GM12878 (cell line): Measurements from ENCODE around the gene CAMTA1. TPM values are rescaled to one million over a fixed set of nuclear protein-coding genes. Genes with fewer than 3 reads are reported as not detected.

Experiments
- ATAC-seq: fragments of 200-7000 bp; cut with Tn5 transposase; 3 replicates; pipeline ENCODE4 v1.9.1; 2020; ENCODE audit warnings: mild to moderate bottlenecking, moderate library complexity
- BruUV-seq: library from RNA; stranded (reverse); fragments of 400-500 nt; replicated peaks from 2 replicates; lab custom pipeline; 2021; lab: Mats Ljungman, UMichigan
- CTCF ChIA-PET: fragments of 300-600 bp; sonication (Branson Sonifier 250); formaldehyde crosslinking; extraction: SDS; loops from one replicate; lab custom pipeline; 2021; ENCODE audit warnings: inconsistent platforms; lab: Yijun Ruan, JAX
- POLR2A ChIA-PET: fragments of 350-600 bp; formaldehyde crosslinking; extraction: SDS; loops from one replicate; lab custom pipeline; 2021; ENCODE audit warnings: inconsistent platforms; lab: Charles Lee
- RAD21 ChIA-PET: fragments of 300-600 bp; sonication (Branson Sonifier 250); formaldehyde crosslinking; loops from one replicate; lab custom pipeline; 2023; ENCODE audit warnings: antibody characterized with exemption; ENCODE audit not compliant: unreplicated experiment; lab: Charles Lee
- SMC1A ChIA-PET: fragments of 300-600 bp; sonication (Branson Sonifier 250); formaldehyde crosslinking; loops from one replicate; lab custom pipeline; 2023; ENCODE audit not compliant: unreplicated experiment, uncharacterized antibody; lab: Charles Lee
- DNase-seq: peaks from one replicate; pipeline ENCODE4 v3.0.0-alpha.2; 2011; ENCODE audit warnings: low read depth, low spot score
- FAIRE-seq: peaks from 3 replicates; lab custom pipeline; 2011; peaks lifted over from hg19 to GRCh38; lab: Jason Lieb, UNC
- H2AFZ ChIP-seq: 2 replicates; pipeline ENCODE4 v1.6.0; 2011; ENCODE audit warnings: low read depth, low read length, control low read depth; ENCODE audit not compliant: control insufficient read depth
- H3K27ac ChIP-seq: 2 replicates; pipeline ENCODE4 v1.5.1; 2011; ENCODE audit warnings: control low read depth; ENCODE audit not compliant: control insufficient read depth, insufficient read depth
- H3K27me3 ChIP-seq, 2 experiments: replicated peaks in 1 of 2; 2 replicates each; pipeline versions ENCODE4 v1.6.0 to v1.6.1; 2011; ENCODE audit warnings: low read length in 1 of 2; ENCODE audit not compliant: control insufficient read depth in 2 of 2, insufficient read depth in 2 of 2
- H3K36me3 ChIP-seq, 2 experiments: 2 replicates each; pipeline ENCODE4 v1.5.1; 2011; ENCODE audit warnings: low read length in 1 of 2; ENCODE audit not compliant: control insufficient read depth in 2 of 2, insufficient read depth in 2 of 2
- H3K4me1 ChIP-seq: 2 replicates; pipeline ENCODE4 v1.6.1; 2011; ENCODE audit warnings: mild to moderate bottlenecking, low read length, moderate library complexity, mixed read lengths; ENCODE audit not compliant: control insufficient read depth, insufficient read depth
- H3K4me2 ChIP-seq: 2 replicates; pipeline ENCODE4 v1.6.0; 2011; ENCODE audit warnings: control low read depth; ENCODE audit not compliant: control insufficient read depth, insufficient read depth
- H3K4me3 ChIP-seq: fragments of 200-600 bp; sonication (generic); 2 replicates; pipeline ENCODE4 v1.5.1; 2016
- H3K79me2 ChIP-seq: 2 replicates; pipeline ENCODE4 v1.6.0; 2011; ENCODE audit warnings: low read length; ENCODE audit not compliant: control insufficient read depth, insufficient read depth
- H3K9ac ChIP-seq: 2 replicates; pipeline ENCODE4 v1.8.0; 2011; ENCODE audit warnings: low read length, control low read depth, mixed read lengths; ENCODE audit not compliant: control insufficient read depth, insufficient read depth
- H3K9me3 ChIP-seq: replicated peaks from 3 replicates; pipeline ENCODE4 v1.5.1; 2011; ENCODE audit warnings: mild to moderate bottlenecking, low read length; ENCODE audit not compliant: control insufficient read depth, insufficient read depth
- H4K20me1 ChIP-seq: 2 replicates; pipeline ENCODE4 v1.6.0; 2011; ENCODE audit not compliant: control insufficient read depth, insufficient read depth
- ESRRA ChIP-seq: IDR thresholded peaks from 2 replicates; pipeline ENCODE4 v1.6.1; 2012; ENCODE audit warnings: mild to moderate bottlenecking, low read length, improper control_type of control experiment
- GATAD2B ChIP-seq: fragments of 450-650 bp; conservative IDR thresholded peaks from 2 replicates; pipeline ENCODE4 v1.6.1; 2017; ENCODE audit warnings: low read depth, mild to moderate bottlenecking, moderate library complexity
- RBBP5 ChIP-seq: fragments of 200-600 bp; sonication (generic); conservative IDR thresholded peaks from 2 replicates; pipeline ENCODE4 v1.6.1; 2016
- RELA ChIP-seq: fragments of 450-650 bp; IDR thresholded peaks from 2 replicates; pipeline ENCODE4 v1.8.0; 2014; ENCODE audit warnings: borderline replicate concordance; ENCODE audit not compliant: partially characterized antibody
- SMARCA5 ChIP-seq: fragments of 450-650 bp; IDR thresholded peaks from 2 replicates; pipeline ENCODE4 v1.6.1; 2017; ENCODE audit warnings: mild to moderate bottlenecking
- SMC3 ChIP-seq: IDR thresholded peaks from 2 replicates; pipeline ENCODE4 v1.6.1; 2011; ENCODE audit warnings: low read length, improper control_type of control experiment, borderline replicate concordance
- WRNIP1 ChIP-seq: IDR thresholded peaks from 2 replicates; pipeline ENCODE4 v1.6.1; 2011; ENCODE audit warnings: low read depth, low read length, improper control_type of control experiment, borderline replicate concordance
- ZBED1 ChIP-seq: IDR thresholded peaks from 2 replicates; pipeline ENCODE4 v1.6.1; 2016; ENCODE audit warnings: borderline replicate concordance
- WGBS: methylation state at CpG from one replicate; pipeline ENCODE4 v1.1.6; 2016; ENCODE audit warnings: low lambda C conversion rate; ENCODE audit not compliant: insufficient replicate concordance, insufficient coverage; ENCODE audit errors: missing lambda C conversion rate; 5-methylcytosine and 5-hydroxymethylcytosine counted together
- in situ Hi-C: fragments of 300-500 bp; cut with MboI; formaldehyde crosslinking; loops from 9 replicates; pipeline ENCODE4 v1.14.3; 2018; ENCODE audit warnings: mixed read lengths
- intact Hi-C: fragments of 100-400 bp; cut with micrococcal nuclease; formaldehyde crosslinking; loops from one replicate; pipeline ENCODE4 v1.14.2; 2022; ENCODE audit not compliant: unreplicated experiment
- polyA plus RNA-seq, 11 experiments: library from polyadenylated mRNA; depleted of rRNA in 4 of 11; unstranded in 6 of 11; stranded (reverse) in 5 of 11; fragments of >200 nt; fragmentation: Nextera tagmentation in 4 of 11; fragmentation: Illumina TruSeq in 1 of 11; extraction: Ambion mirVana in 4 of 11; extraction: Trizol in 1 of 11; gene quantifications; 1 replicate in 1 of 11; 2 replicates in 10 of 11; pipeline versions ENCODE4 v1.2.1 to v1.2.3, GENCODE V29; 2011 to 2016; ENCODE audit warnings: inconsistent platforms in 2 of 11, missing spikeins in 2 of 11, low read depth in 1 of 11
- total RNA-seq, 4 experiments: library from RNA; depleted of rRNA in 3 of 4; stranded (reverse); fragments of >200 nt in 3 of 4; fragmentation: Illumina TruSeq in 1 of 4; extraction: Trizol in 1 of 4; gene quantifications; 2 replicates each; pipeline versions ENCODE4 v1.2.1 to v1.2.3, GENCODE V29; 2013 to 2021
- TF ChIP-seq, protein P1 (sequence below): fragments of 150-350 bp; IDR thresholded peaks from 2 replicates; pipeline ENCODE4 v1.6.1; 2016; ENCODE audit warnings: low read depth, low read length

The CAMTA1 gene
- total and polyA plus RNA-seq, 10 of the 15 experiments (the other 5 are each of a cell fraction or from before 2014, with no cell fraction given): 37.7 to 148 (median 76.4) TPM

DNA sequence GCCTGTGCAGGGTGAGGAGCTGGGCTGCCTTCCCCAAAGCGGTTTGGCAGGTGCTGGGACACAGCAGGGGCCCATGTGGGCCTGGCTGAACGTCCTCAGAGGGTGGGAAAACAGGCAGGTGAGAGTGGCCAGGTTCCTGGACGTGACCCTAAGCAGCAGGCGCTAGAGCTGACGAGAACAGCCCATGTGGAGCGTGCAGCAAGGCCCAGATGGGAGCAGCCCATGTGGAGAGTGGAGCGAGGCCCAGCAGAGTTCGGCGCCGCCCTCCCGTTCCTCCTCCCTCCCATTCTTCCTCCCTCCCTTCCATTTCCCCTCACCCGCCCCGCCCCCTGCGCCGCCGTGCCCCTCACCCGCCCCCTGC, 671.4 kb downstream of the CAMTA1 start:
- no TSS peak for BruUV-seq
- Histone ChIP-seq H3K27me3 (peaks cover 0 to 1% of the 10 kb centered on the region in 2 experiments; a peak in 3 of 4 replicates), H3K79me2 (no peaks in the 10 kb centered on the region), H3K4me1 (no peaks in the 10 kb centered on the region)
- SMC1A ChIA-PET: no interaction called here
- POLR2A ChIA-PET: no interaction called here
- RAD21 ChIA-PET: no interaction called here
- TF ChIP-seq GATAD2B: no peak
- no peak for TF ChIP-seq WRNIP1
- TF ChIP-seq SMC3: no peak
- TF ChIP-seq RBBP5: no peak
- no peak for TF ChIP-seq ESRRA
- no peak for TF ChIP-seq SMARCA5
- no peak for TF ChIP-seq ZBED1
- TF ChIP-seq, protein P1, sequence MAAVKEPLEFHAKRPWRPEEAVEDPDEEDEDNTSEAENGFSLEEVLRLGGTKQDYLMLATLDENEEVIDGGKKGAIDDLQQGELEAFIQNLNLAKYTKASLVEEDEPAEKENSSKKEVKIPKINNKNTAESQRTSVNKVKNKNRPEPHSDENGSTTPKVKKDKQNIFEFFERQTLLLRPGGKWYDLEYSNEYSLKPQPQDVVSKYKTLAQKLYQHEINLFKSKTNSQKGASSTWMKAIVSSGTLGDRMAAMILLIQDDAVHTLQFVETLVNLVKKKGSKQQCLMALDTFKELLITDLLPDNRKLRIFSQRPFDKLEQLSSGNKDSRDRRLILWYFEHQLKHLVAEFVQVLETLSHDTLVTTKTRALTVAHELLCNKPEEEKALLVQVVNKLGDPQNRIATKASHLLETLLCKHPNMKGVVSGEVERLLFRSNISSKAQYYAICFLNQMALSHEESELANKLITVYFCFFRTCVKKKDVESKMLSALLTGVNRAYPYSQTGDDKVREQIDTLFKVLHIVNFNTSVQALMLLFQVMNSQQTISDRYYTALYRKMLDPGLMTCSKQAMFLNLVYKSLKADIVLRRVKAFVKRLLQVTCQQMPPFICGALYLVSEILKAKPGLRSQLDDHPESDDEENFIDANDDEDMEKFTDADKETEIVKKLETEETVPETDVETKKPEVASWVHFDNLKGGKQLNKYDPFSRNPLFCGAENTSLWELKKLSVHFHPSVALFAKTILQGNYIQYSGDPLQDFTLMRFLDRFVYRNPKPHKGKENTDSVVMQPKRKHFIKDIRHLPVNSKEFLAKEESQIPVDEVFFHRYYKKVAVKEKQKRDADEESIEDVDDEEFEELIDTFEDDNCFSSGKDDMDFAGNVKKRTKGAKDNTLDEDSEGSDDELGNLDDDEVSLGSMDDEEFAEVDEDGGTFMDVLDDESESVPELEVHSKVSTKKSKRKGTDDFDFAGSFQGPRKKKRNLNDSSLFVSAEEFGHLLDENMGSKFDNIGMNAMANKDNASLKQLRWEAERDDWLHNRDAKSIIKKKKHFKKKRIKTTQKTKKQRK: no peak
- TF ChIP-seq RELA: no peak
- TF ChIP-seq, all 136 proteins: peak for 0
- DNase-seq: no peak
- Histone ChIP-seq H3K27ac (no peak overlapping the region), H3K9me3 (no peaks in the 10 kb centered on the region), H3K4me2 (no peak overlapping the region), H3K4me3 (no peak overlapping the region), H3K9ac (no peak overlapping the region), H3K36me3 (no peaks in the 10 kb centered on the region), H4K20me1 (no peaks in the 10 kb centered on the region; the same call in 1 of the 2 replicates), H2AFZ (no peak overlapping the region)
- no peak for ATAC-seq
- 0% methylated on average over 2 of the region's 17 CpGs for WGBS
- intact Hi-C loops: no loop called here
- no peak for FAIRE-seq
- in situ Hi-C loops: no loop called here
- CTCF ChIA-PET: no interaction called here
